Thyroid gland (tissue), 4 donors: Measurements from ENCODE around the gene SFT2D3. TPM values are rescaled to one million over a fixed set of nuclear protein-coding genes. Genes with fewer than 3 reads are reported as not detected.

Experiments used
- DNase-seq, 2 donors: peaks; one replicate each; pipeline ENCODE4 v3.0.0-alpha.2; 2019
- H3K27ac ChIP-seq, 3 donors: fragments of 200-600 bp; sonication (generic); 1 replicate in 2 of 3; 2 replicates in 1 of 3; pipeline ENCODE4 v1.5.1; 2016 to 2019; ENCODE audit warnings: mild to moderate bottlenecking in 1 of 3, moderate library complexity in 1 of 3
- H3K27me3 ChIP-seq: fragments of 200-600 bp; sonication (generic); one replicate; pipeline ENCODE4 v1.5.1; 2019
- H3K36me3 ChIP-seq, 2 donors: fragments of 200-600 bp; sonication (generic); one replicate each; pipeline ENCODE4 v1.5.1; 2016 to 2019
- H3K4me1 ChIP-seq, 2 donors: fragments of 200-600 bp; sonication (generic); one replicate each; pipeline ENCODE4 v1.5.1; 2017 to 2019
- H3K4me3 ChIP-seq, 3 donors: fragments of 200-600 bp; sonication (generic); replicated peaks in 1 of 3; 1 replicate in 2 of 3; 2 replicates in 1 of 3; pipeline ENCODE4 v1.5.1; 2016; ENCODE audit warnings: mild to moderate bottlenecking in 1 of 3
- H3K9me3 ChIP-seq: fragments of 200-600 bp; sonication (generic); one replicate; pipeline ENCODE4 v1.5.1; 2017
- CTCF ChIP-seq, 6 experiments: fragments of 200-600 bp in 3 of 6; fragments of 450-650 bp in 3 of 6; sonication (generic) in 3 of 6; IDR thresholded peaks; one replicate each; pipeline ENCODE4 v1.5.1; 2016 to 2019; ENCODE audit warnings: antibody characterized with exemption in 6 of 6, mild to moderate bottlenecking in 2 of 6, inconsistent platforms in 1 of 6, moderate library complexity in 1 of 6
- POLR2A ChIP-seq, 2 donors: fragments of 450-650 bp; IDR thresholded peaks; one replicate each; pipeline ENCODE4 v1.6.1; 2017; ENCODE audit warnings: antibody characterized with exemption in 2 of 2, mild to moderate bottlenecking in 2 of 2, moderate library complexity in 1 of 2
- WGBS, 2 donors: methylation state at CpG; one replicate each; pipeline ENCODE4 v1.1.5; 2017; 5-methylcytosine and 5-hydroxymethylcytosine counted together
- intact Hi-C: fragments of 100-400 bp; cut with DNase I; formaldehyde crosslinking; loops from one replicate; pipeline ENCODE4 v1.15.1; 2023
- total RNA-seq, 4 donors: library from RNA; depleted of rRNA; stranded (reverse); fragments of >200 nt; gene quantifications; one replicate each; pipeline ENCODE4 v1.2.3, GENCODE V29; 2016

The SFT2D3 gene
- total RNA-seq, 4 donors from 2014 or later = 14.0 to 17.9 (median 16.1) TPM

GRCh38 chr2:127664065-127664894 is 37.0 kb upstream of the SFT2D3 start:
- whole genome bisulfite sequencing, 2 donors = 38 to 50% methylated on average over 9 to 19 of the region's 69 CpGs
- Histone ChIP-seq H3K27me3 (no peaks in the 10 kb centered on the region), H3K9me3 (no peaks in the 10 kb centered on the region), H3K36me3 (no peaks in the 10 kb centered on the region), H3K4me3 (peak overlapping the region in 1 of 3 donors; percentile 13), H3K4me1 (peaks cover 0 to 31% of the 10 kb centered on the region in 2 donors), H3K27ac (peak overlapping the region; percentile 15 to 70 (median 65))
- TF ChIP-seq CTCF (IDR thresholded peaks at IDR 0.05) = no peak
- TF ChIP-seq POLR2A (IDR thresholded peaks at IDR 0.05) = no peak
- intact Hi-C loops = no loop called here
- no peak for DNase-seq

- Histone ChIP-seq H3K27ac (peak overlapping the region; percentile 15 to 70 (median 65)), H3K4me3 (no peak overlapping the region), H3K36me3 (no peaks in the 10 kb centered on the region), H3K9me3 (no peaks in the 10 kb centered on the region), H3K4me1 (peaks cover 0 to 30% of the 10 kb centered on the region in 2 donors), H3K27me3 (no peaks in the 10 kb centered on the region)
- intact Hi-C loops = no loop called here
- 79 to 96% methylated on average over 5 to 6 of the region's 6 CpGs for WGBS, 2 donors
- no peak for DNase-seq
- TF ChIP-seq POLR2A (IDR thresholded peaks at IDR 0.05) (no peak), CTCF (IDR thresholded peaks at IDR 0.05) (no peak)
These were observed 36.4 kb upstream of the SFT2D3 start for GRCh38 chr2:127664895-127665225.

GRCh38 chr2:127665267-127665893 is 35.9 kb upstream of the SFT2D3 start:
- H3K9me3 ChIP-seq = no peaks in the 10 kb centered on the region
- 89 to 96% methylated on average over 7 to 8 of the region's 8 CpGs for WGBS, 2 donors
- peaks cover 0 to 30% of the 10 kb centered on the region in 2 donors for H3K4me1 ChIP-seq
- no peak overlapping the region for H3K4me3 ChIP-seq
- no peaks in the 10 kb centered on the region for H3K36me3 ChIP-seq
- H3K27ac ChIP-seq = peak overlapping the region in 2 of 3 donors; percentile 65 to 70
- TF ChIP-seq CTCF (IDR thresholded peaks at IDR 0.05) (no peak), POLR2A (IDR thresholded peaks at IDR 0.05) (no peak)
- intact Hi-C loops = no loop called here
- DNase-seq = no peak
- H3K27me3 ChIP-seq = no peaks in the 10 kb centered on the region

GRCh38 chr2:127669056-127669455 is 32.2 kb upstream of the SFT2D3 start:
- no peaks in the 10 kb centered on the region for H3K9me3 ChIP-seq
- H3K27ac ChIP-seq = no peak overlapping the region
- no peak for TF ChIP-seq CTCF (IDR thresholded peaks at IDR 0.05)
- TF ChIP-seq POLR2A (IDR thresholded peaks at IDR 0.05) = no peak
- peaks cover 0 to 3% of the 10 kb centered on the region in 2 donors for H3K4me1 ChIP-seq
- no peaks in the 10 kb centered on the region for H3K36me3 ChIP-seq
- intact Hi-C loops = no loop called here
- 84 to 88% methylated on average over 7 of the region's 7 CpGs for WGBS, 2 donors
- DNase-seq = no peak
- H3K27me3 ChIP-seq = no peaks in the 10 kb centered on the region
- H3K4me3 ChIP-seq = no peak overlapping the region
